ENCODE data around the gene SKI. TPM values are rescaled to one million over a fixed set of nuclear protein-coding genes. Genes with fewer than 3 reads are reported as not detected.
A peak's percentile ranks its signal among the peaks of the same experiment; 100 is the strongest.

SKI gene
- total and polyA plus RNA-seq, 9 of the 15 experiments (the other 6 are each of a cell fraction or from before 2014, with no cell fraction given), result 0.10 to 60.5 (median 4.6) TPM

GRCh38 chr1:2229037-2229864 lies 1.1 kb downstream of the SKI start (continued):
- no peak for TF ChIP-seq CHD2 (IDR thresholded peaks at IDR 0.05; ENCODE audit: low read depth, low read length)
- TF ChIP-seq BMI1 (IDR thresholded peaks at IDR 0.05; ENCODE audit: low read length), result no peak
- no peak for TF ChIP-seq HSF4 (CRISPR knock-in tag; IDR thresholded peaks at IDR 0.05; ENCODE audit: borderline replicate concordance)
- TF ChIP-seq ZNF511 (CRISPR knock-in tag; IDR thresholded peaks at IDR 0.05), result no peak
- TF ChIP-seq PRPF4 (IDR thresholded peaks at IDR 0.05; ENCODE audit: insufficient read depth, low read depth, low read length, poor library complexity, severe bottlenecking), result no peak
- no peak; the same call in 1 of the 2 replicates for TF ChIP-seq VEZF1 (CRISPR knock-in tag; IDR thresholded peaks at IDR 0.05)
- no peak for TF ChIP-seq HNRNPH1 (optimal IDR thresholded peaks at IDR 0.05; ENCODE audit: low read depth, low read length)
- TF ChIP-seq, protein P1, sequence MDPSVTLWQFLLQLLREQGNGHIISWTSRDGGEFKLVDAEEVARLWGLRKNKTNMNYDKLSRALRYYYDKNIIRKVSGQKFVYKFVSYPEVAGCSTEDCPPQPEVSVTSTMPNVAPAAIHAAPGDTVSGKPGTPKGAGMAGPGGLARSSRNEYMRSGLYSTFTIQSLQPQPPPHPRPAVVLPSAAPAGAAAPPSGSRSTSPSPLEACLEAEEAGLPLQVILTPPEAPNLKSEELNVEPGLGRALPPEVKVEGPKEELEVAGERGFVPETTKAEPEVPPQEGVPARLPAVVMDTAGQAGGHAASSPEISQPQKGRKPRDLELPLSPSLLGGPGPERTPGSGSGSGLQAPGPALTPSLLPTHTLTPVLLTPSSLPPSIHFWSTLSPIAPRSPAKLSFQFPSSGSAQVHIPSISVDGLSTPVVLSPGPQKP (CRISPR knock-in tag; IDR thresholded peaks at IDR 0.05), result no peak
- peak; percentile 72 for TF ChIP-seq MAX (CRISPR knock-in tag; IDR thresholded peaks at IDR 0.05)
- TF ChIP-seq IFI16 (CRISPR knock-in tag; IDR thresholded peaks at IDR 0.05), result no peak
- no peak for TF ChIP-seq THRAP3 (IDR thresholded peaks at IDR 0.05; ENCODE audit: borderline replicate concordance)
- TF ChIP-seq IRF2 (CRISPR knock-in tag; IDR thresholded peaks at IDR 0.05), result 0 out of 2 replicates have a peak, but pooled peaks have one; percentile 30
- no peak for TF ChIP-seq ZMIZ1 (IDR thresholded peaks at IDR 0.05; ENCODE audit: low read depth in 2 of 2, low read length in 2 of 2)
- TF ChIP-seq, protein P2, sequence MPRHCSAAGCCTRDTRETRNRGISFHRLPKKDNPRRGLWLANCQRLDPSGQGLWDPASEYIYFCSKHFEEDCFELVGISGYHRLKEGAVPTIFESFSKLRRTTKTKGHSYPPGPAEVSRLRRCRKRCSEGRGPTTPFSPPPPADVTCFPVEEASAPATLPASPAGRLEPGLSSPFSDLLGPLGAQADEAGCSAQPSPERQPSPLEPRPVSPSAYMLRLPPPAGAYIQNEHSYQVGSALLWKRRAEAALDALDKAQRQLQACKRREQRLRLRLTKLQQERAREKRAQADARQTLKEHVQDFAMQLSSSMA (CRISPR knock-in tag; IDR thresholded peaks at IDR 0.05), result no peak
- no peak for TF ChIP-seq HNRNPLL (IDR thresholded peaks at IDR 0.05; ENCODE audit: low read depth, low read length, poor library complexity, severe bottlenecking)
- no peak for TF ChIP-seq PTBP1 (IDR thresholded peaks at IDR 0.05; ENCODE audit: low read depth, low read length)
- peak in 1 of 2 experiments; percentile 3; a peak in 2 of 4 replicates for TF ChIP-seq SIN3A (IDR thresholded peaks at IDR 0.05; ENCODE audit: borderline replicate concordance in 2 of 2, control insufficient read depth in 1 of 2, low read depth in 2 of 2, low read length in 2 of 2)

All from K562 (cell line).